DOHH2 (cell line): Measurements from ENCODE around the gene CPT1B.
A peak's percentile ranks its signal among the peaks of the same experiment; 100 is the strongest.

ENCODE experiments used
- H3F3A ChIP-seq: fragments of 200-600 bp; sonication (generic), shearing (Covaris generic); 2 replicates; pipeline ENCODE4 v1.6.0; 2016; ENCODE audit warnings: antibody characterized with exemption, mild to moderate bottlenecking; ENCODE audit not compliant: control insufficient read depth, insufficient read depth
- H3K27ac ChIP-seq: fragments of 200-600 bp; sonication (generic); 2 replicates; pipeline ENCODE4 v1.5.1; 2014; ENCODE audit warnings: low read depth, mild to moderate bottlenecking, low read length, moderate library complexity
- H3K27me3 ChIP-seq: fragments of 200-600 bp; sonication (generic); 2 replicates; pipeline ENCODE4 v1.6.1; 2014; ENCODE audit warnings: mild to moderate bottlenecking, low read length, mixed read lengths; ENCODE audit not compliant: control insufficient read depth
- H3K36me3 ChIP-seq: fragments of 200-600 bp; sonication (generic); 2 replicates; pipeline ENCODE4 v1.6.1; 2014; ENCODE audit warnings: mild to moderate bottlenecking, low read length, moderate library complexity, mixed read lengths; ENCODE audit not compliant: control insufficient read depth
- H3K4me1 ChIP-seq: fragments of 200-600 bp; sonication (generic); 2 replicates; pipeline ENCODE4 v1.6.1; 2014; ENCODE audit warnings: mild to moderate bottlenecking, low read length, mixed read lengths; ENCODE audit not compliant: control insufficient read depth
- H3K4me2 ChIP-seq: fragments of 200-600 bp; sonication (generic); 2 replicates; pipeline ENCODE4 v1.6.0; 2014; ENCODE audit warnings: mild to moderate bottlenecking, low read length, moderate library complexity
- H3K4me3 ChIP-seq: fragments of 200-600 bp; sonication (generic); 2 replicates; pipeline ENCODE4 v1.5.1; 2014; ENCODE audit warnings: mild to moderate bottlenecking, low read length, mixed read lengths
- H3K79me2 ChIP-seq: fragments of 200-600 bp; sonication (generic); 2 replicates; pipeline ENCODE4 v1.6.1; 2014; ENCODE audit warnings: mild to moderate bottlenecking, low read length, mixed read lengths; ENCODE audit not compliant: control insufficient read depth
- H3K9me2 ChIP-seq: fragments of 200-600 bp; sonication (generic); replicated peaks from 2 replicates; pipeline ENCODE4 v1.6.1; 2014; ENCODE audit warnings: mild to moderate bottlenecking, low read length, mixed read lengths; ENCODE audit not compliant: control insufficient read depth
- H3K9me3 ChIP-seq: fragments of 200-600 bp; sonication (generic); 2 replicates; pipeline ENCODE4 v1.6.1; 2014; ENCODE audit warnings: antibody characterized with exemption, low read length, mixed read lengths; ENCODE audit not compliant: control insufficient read depth, insufficient read depth
- H4K20me1 ChIP-seq: fragments of 200-600 bp; sonication (generic); 2 replicates; pipeline ENCODE4 v1.6.0; 2014; ENCODE audit warnings: low read depth, mild to moderate bottlenecking, antibody characterized with exemption, low read length, moderate library complexity; ENCODE audit not compliant: control insufficient read depth, insufficient read depth
- EZH2phosphoT487 ChIP-seq: fragments of 200-600 bp; sonication (generic); IDR thresholded peaks from 2 replicates; pipeline ENCODE4 v1.6.1; 2017; ENCODE audit warnings: borderline replicate concordance, mild to moderate bottlenecking, antibody characterized with exemption, low read length, moderate library complexity, mixed read lengths
- TF ChIP-seq, protein P1 (sequence below): fragments of 200-600 bp; sonication (generic); IDR thresholded peaks from one replicate; pipeline ENCODE4 v1.5.1; 2014; ENCODE audit warnings: antibody characterized with exemption, mild to moderate bottlenecking, low read depth, low read length; ENCODE audit not compliant: poor library complexity, severe bottlenecking

CPT1B gene

GRCh38 chr22:50532824-50533796 is 45.1 kb downstream of the CPT1B start:
- Histone ChIP-seq H3K27ac (peak overlapping the region; percentile 97), H3K9me3 (no peaks in the 10 kb centered on the region), H3K4me1 (peaks cover 73% of the 10 kb centered on the region), H3K4me2 (peak overlapping the region; percentile 94), H3K27me3 (no peaks in the 10 kb centered on the region), H3K4me3 (peak overlapping the region; percentile 91), H3F3A (peaks cover 47% of the 10 kb centered on the region), H4K20me1 (no peaks in the 10 kb centered on the region), H3K79me2 (peaks cover 17% of the 10 kb centered on the region), H3K36me3 (peaks cover 2% of the 10 kb centered on the region; the same call in 1 of the 2 replicates), H3K9me2 (no peaks in the 10 kb centered on the region)
- TF ChIP-seq, protein P1, sequence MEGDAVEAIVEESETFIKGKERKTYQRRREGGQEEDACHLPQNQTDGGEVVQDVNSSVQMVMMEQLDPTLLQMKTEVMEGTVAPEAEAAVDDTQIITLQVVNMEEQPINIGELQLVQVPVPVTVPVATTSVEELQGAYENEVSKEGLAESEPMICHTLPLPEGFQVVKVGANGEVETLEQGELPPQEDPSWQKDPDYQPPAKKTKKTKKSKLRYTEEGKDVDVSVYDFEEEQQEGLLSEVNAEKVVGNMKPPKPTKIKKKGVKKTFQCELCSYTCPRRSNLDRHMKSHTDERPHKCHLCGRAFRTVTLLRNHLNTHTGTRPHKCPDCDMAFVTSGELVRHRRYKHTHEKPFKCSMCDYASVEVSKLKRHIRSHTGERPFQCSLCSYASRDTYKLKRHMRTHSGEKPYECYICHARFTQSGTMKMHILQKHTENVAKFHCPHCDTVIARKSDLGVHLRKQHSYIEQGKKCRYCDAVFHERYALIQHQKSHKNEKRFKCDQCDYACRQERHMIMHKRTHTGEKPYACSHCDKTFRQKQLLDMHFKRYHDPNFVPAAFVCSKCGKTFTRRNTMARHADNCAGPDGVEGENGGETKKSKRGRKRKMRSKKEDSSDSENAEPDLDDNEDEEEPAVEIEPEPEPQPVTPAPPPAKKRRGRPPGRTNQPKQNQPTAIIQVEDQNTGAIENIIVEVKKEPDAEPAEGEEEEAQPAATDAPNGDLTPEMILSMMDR: no peak
- no peak for TF ChIP-seq EZH2phosphoT487

GRCh38 chr22:50531962-50532674 is 46.1 kb downstream of the CPT1B start:
- Histone ChIP-seq H3K9me2 (no peaks in the 10 kb centered on the region), H3K9me3 (no peaks in the 10 kb centered on the region), H3K4me2 (peak overlapping the region; percentile 94), H3K36me3 (peaks cover 2% of the 10 kb centered on the region; the same call in 1 of the 2 replicates), H3K27me3 (no peaks in the 10 kb centered on the region), H3K4me1 (peaks cover 67% of the 10 kb centered on the region), H3K79me2 (peaks cover 17% of the 10 kb centered on the region), H3F3A (peaks cover 57% of the 10 kb centered on the region), H4K20me1 (no peaks in the 10 kb centered on the region), H3K27ac (peak overlapping the region; percentile 97), H3K4me3 (peak overlapping the region; percentile 91)
- TF ChIP-seq, protein P1: no peak
- TF ChIP-seq EZH2phosphoT487: no peak

GRCh38 chr22:50531546-50531961 is 46.7 kb downstream of the CPT1B start:
- H4K20me1 ChIP-seq: no peaks in the 10 kb centered on the region
- no peak for TF ChIP-seq EZH2phosphoT487
- TF ChIP-seq, protein P1: no peak
- no peaks in the 10 kb centered on the region for H3K9me3 ChIP-seq
- no peaks in the 10 kb centered on the region for H3K9me2 ChIP-seq
- H3K79me2 ChIP-seq: peaks cover 21% of the 10 kb centered on the region
- peaks cover 67% of the 10 kb centered on the region for H3K4me1 ChIP-seq
- peak overlapping the region; percentile 94 for H3K4me2 ChIP-seq
- H3F3A ChIP-seq: peaks cover 56% of the 10 kb centered on the region
- peak overlapping the region; percentile 91 for H3K4me3 ChIP-seq
- no peaks in the 10 kb centered on the region for H3K27me3 ChIP-seq
- H3K27ac ChIP-seq: peak overlapping the region; percentile 97
- peaks cover 2% of the 10 kb centered on the region; the same call in 1 of the 2 replicates for H3K36me3 ChIP-seq
